ENCODE measurements around the gene RPL27A.

- no peak for TF ChIP-seq CTCF (IDR thresholded peaks at IDR 0.05)
- no peak for TF ChIP-seq EZH2 (IDR thresholded peaks at IDR 0.05; ENCODE audit: borderline replicate concordance, insufficient read depth, low read depth, low read length, poor library complexity, severe bottlenecking)
Observed at GRCh38 chr11:8720868-8721608, 38.4 kb downstream of the RPL27A start.

Measured in B cell (primary cell).